Ovary (tissue), 9 donors: ENCODE measurements around the gene CACNG4. TPM values are rescaled to one million over a fixed set of nuclear protein-coding genes. Genes with fewer than 3 reads are reported as not detected.

Source experiments
- DNase-seq, 5 donors: peaks; one replicate each; pipeline ENCODE4 v3.0.0-alpha.2; 2019 to 2020
- H3K27ac ChIP-seq, 2 donors: fragments of 200-600 bp; one replicate each; pipeline versions ENCODE4 v1.5.1 to v1.8.0; 2019 to 2022
- H3K27me3 ChIP-seq: fragments of 200-600 bp; one replicate; pipeline ENCODE4 v1.8.0; 2022
- H3K36me3 ChIP-seq: fragments of 200-600 bp; sonication (generic); one replicate; pipeline ENCODE4 v1.5.1; 2019
- H3K4me1 ChIP-seq: one replicate; pipeline ENCODE4 v1.8.1; 2013; ENCODE audit warnings: mild to moderate bottlenecking, moderate library complexity; ENCODE audit not compliant: insufficient read depth
- H3K4me3 ChIP-seq: fragments of 200-600 bp; sonication (generic); one replicate; pipeline ENCODE4 v1.5.1; 2017
- H3K9me3 ChIP-seq, 2 donors: fragments of 200-600 bp in 1 of 2; sonication (generic) in 1 of 2; one replicate each; pipeline versions ENCODE4 v1.5.1 to v1.8.1; 2013 to 2019; ENCODE audit warnings: mild to moderate bottlenecking in 1 of 2, moderate library complexity in 1 of 2
- CTCF ChIP-seq, 3 donors: fragments of 450-650 bp in 2 of 3; fragments of 200-600 bp in 1 of 3; IDR thresholded peaks; one replicate each; pipeline versions ENCODE4 v1.5.1 to v1.8.0; 2016 to 2022; ENCODE audit warnings: antibody characterized with exemption in 3 of 3, mild to moderate bottlenecking in 1 of 3
- EP300 ChIP-seq: sonication (generic); formaldehyde crosslinking; IDR thresholded peaks from one replicate; pipeline ENCODE4 v1.6.1; 2017; ENCODE audit warnings: antibody characterized with exemption
- POLR2A ChIP-seq: fragments of 450-650 bp; IDR thresholded peaks from one replicate; pipeline ENCODE4 v1.6.1; 2017; ENCODE audit warnings: antibody characterized with exemption, mild to moderate bottlenecking, moderate library complexity
- WGBS, 3 donors: extraction: QIAGEN DNeasy Blood & Tissue Kit in 1 of 3; methylation state at CpG; one replicate each; pipeline versions ENCODE4 v1.1.5 to v1.1.7; 2013 to 2017; 5-methylcytosine and 5-hydroxymethylcytosine counted together
- intact Hi-C, 4 donors: fragments of 100-400 bp; cut with DNase I; formaldehyde crosslinking; loops; one replicate each; pipeline versions ENCODE4 v1.11.0 to v1.15.1; 2022 to 2023
- polyA plus RNA-seq, 2 donors: library from polyadenylated mRNA; stranded (reverse); fragments of 200-250 nt in 1 of 2; fragments of 350-450 nt in 1 of 2; fragmentation: Illumina TruSeq in 1 of 2; extraction: RNeasy Lipid Tissue Mini Kit (QIAGEN cat#74804) in 1 of 2; gene quantifications; one replicate each; pipeline ENCODE4 v1.2.3, GENCODE V29; 2013 to 2014
- total RNA-seq, 7 donors: library from RNA; depleted of rRNA in 2 of 7; stranded (reverse); fragments of >200 nt in 2 of 7; fragmentation: NEBNext Ultra II Directional in 3 of 7; extraction: Animal tissue kit (Norgen Biotek cat#: 25700) in 3 of 7; gene quantifications; one replicate each; pipeline versions ENCODE4 v1.1.0 to v1.2.4, GENCODE V29; 2016 to 2023
- donor health status: DM: no; HTN: no; CAD: no; lungs with moderate emphysema.
- donor health status: DM: no; HTN: no; CAD: no.
- donor health status: Bipolar disorder and iron deficiency.
- donor health status: DM: yes; HTN: yes; CAD: no.
- donor health status: DM: no; HTN: no; CAD: no.
- donor health status: DM: yes; HTN: yes; CAD: no.

Gene CACNG4
- total and polyA plus RNA-seq, 9 donors = 0.02 to 4.9 (median 0.22) TPM; not detected in 2

- DNase-seq = no peak
- Histone ChIP-seq H3K27ac (no peak overlapping the region), H3K9me3 (no peaks in the 10 kb centered on the region), H3K27me3 (no peaks in the 10 kb centered on the region), H3K4me1 (no peaks in the 10 kb centered on the region), H3K36me3 (no peaks in the 10 kb centered on the region), H3K4me3 (no peak overlapping the region)
- no peak for TF ChIP-seq CTCF (IDR thresholded peaks at IDR 0.05)
- 53 to 87% (median 77%) methylated on average over 1 to 2 of the region's 2 CpGs for WGBS, 3 donors
- intact Hi-C loops = no loop called here
Observed at GRCh38 chr17:67026341-67026740, 61.8 kb downstream of the CACNG4 start.

- WGBS, 3 donors = 85 to 93% (median 93%) methylated on average over 11 to 12 of the region's 12 CpGs
- DNase-seq = no peak
- Histone ChIP-seq H3K9me3 (no peaks in the 10 kb centered on the region), H3K36me3 (no peaks in the 10 kb centered on the region), H3K4me1 (no peaks in the 10 kb centered on the region), H3K27ac (no peak overlapping the region), H3K4me3 (no peak overlapping the region), H3K27me3 (no peaks in the 10 kb centered on the region)
- intact Hi-C loops = no loop called here
- no peak for TF ChIP-seq POLR2A
- TF ChIP-seq EP300 = no peak
- no peak for TF ChIP-seq CTCF (IDR thresholded peaks at IDR 0.05)
Observed at GRCh38 chr17:67027031-67027628, 62.6 kb downstream of the CACNG4 start.

- H3K9me3 ChIP-seq = no peaks in the 10 kb centered on the region
- H3K4me3 ChIP-seq = no peak overlapping the region
- WGBS, 3 donors = 88 to 93% (median 89%) methylated on average over 21 of the region's 21 CpGs
- no peak overlapping the region for H3K27ac ChIP-seq
- H3K27me3 ChIP-seq = no peaks in the 10 kb centered on the region
- DNase-seq = no peak
- H3K4me1 ChIP-seq = no peaks in the 10 kb centered on the region
- TF ChIP-seq POLR2A (no peak), EP300 (no peak), CTCF (IDR thresholded peaks at IDR 0.05) (no peak)
- no peaks in the 10 kb centered on the region for H3K36me3 ChIP-seq
- intact Hi-C loops = no loop called here
Observed at GRCh38 chr17:67030641-67031040, 66.1 kb downstream of the CACNG4 start.

GRCh38 chr17:67032382-67032781 is 67.9 kb downstream of the CACNG4 start:
- no peak overlapping the region for H3K27ac ChIP-seq
- no peak for DNase-seq
- no peaks in the 10 kb centered on the region for H3K27me3 ChIP-seq
- 89 to 93% (median 91%) methylated on average over 14 of the region's 14 CpGs for WGBS, 3 donors
- intact Hi-C loops = no loop called here
- no peak overlapping the region for H3K4me3 ChIP-seq
- no peaks in the 10 kb centered on the region for H3K4me1 ChIP-seq
- TF ChIP-seq POLR2A (no peak), EP300 (no peak), CTCF (IDR thresholded peaks at IDR 0.05) (no peak)
- no peaks in the 10 kb centered on the region for H3K36me3 ChIP-seq
- no peaks in the 10 kb centered on the region for H3K9me3 ChIP-seq
